OCI-LY7 (cell line): ENCODE results near the gene MEF2C. TPM values are rescaled to one million over a fixed set of nuclear protein-coding genes. Genes with fewer than 3 reads are reported as not detected.

Experiments used
- BruUV-seq: library from RNA; stranded (reverse); fragments of 400-500 nt; replicated peaks from 2 replicates; lab custom pipeline; 2021; lab: Mats Ljungman, UMichigan
- CTCF ChIA-PET: fragments of 300-600 bp; sonication (Branson Sonifier 250); formaldehyde crosslinking; loops from one replicate; lab custom pipeline; 2022; ENCODE audit warnings: antibody characterized with exemption; ENCODE audit not compliant: unreplicated experiment; lab: Charles Lee
- POLR2A ChIA-PET: fragments of 300-600 bp; sonication (Branson Sonifier 250); formaldehyde crosslinking; loops from one replicate; lab custom pipeline; 2022; ENCODE audit warnings: antibody characterized with exemption; lab: Charles Lee
- DNase-seq: peaks from one replicate; pipeline ENCODE4 v3.0.0-alpha.2; 2015; ENCODE audit warnings: low spot score
- H2AFZ ChIP-seq: fragments of 200-600 bp; sonication (generic), shearing (Covaris generic); 2 replicates; pipeline ENCODE4 v1.6.1; 2014; ENCODE audit warnings: mild to moderate bottlenecking, antibody characterized with exemption, low read length, moderate library complexity
- H3K27ac ChIP-seq: fragments of 200-600 bp; sonication (generic); 2 replicates; pipeline ENCODE4 v1.5.1; 2014; ENCODE audit warnings: mixed run types, low read depth, mild to moderate bottlenecking, moderate library complexity, low read length, inconsistent platforms; ENCODE audit not compliant: poor library complexity, severe bottlenecking
- H3K36me3 ChIP-seq: fragments of 200-600 bp; sonication (generic); 2 replicates; pipeline ENCODE4 v1.6.1; 2014; ENCODE audit warnings: mild to moderate bottlenecking, antibody characterized with exemption, low read length, moderate library complexity, mixed read lengths; ENCODE audit not compliant: insufficient read depth
- H3K4me1 ChIP-seq: fragments of 200-600 bp; sonication (generic); 2 replicates; pipeline ENCODE4 v1.5.1; 2014; ENCODE audit warnings: mild to moderate bottlenecking, low read length; ENCODE audit not compliant: insufficient read depth, poor library complexity, severe bottlenecking
- H3K4me2 ChIP-seq: fragments of 200-600 bp; sonication (generic); 2 replicates; pipeline ENCODE4 v1.6.1; 2014; ENCODE audit warnings: mild to moderate bottlenecking, low read length
- H3K4me3 ChIP-seq: fragments of 200-600 bp; sonication (generic); 2 replicates; pipeline ENCODE4 v1.5.1; 2014; ENCODE audit warnings: mild to moderate bottlenecking, low read depth, low read length; ENCODE audit not compliant: poor library complexity, severe bottlenecking
- H3K79me2 ChIP-seq: fragments of 200-600 bp; sonication (generic); 2 replicates; pipeline ENCODE4 v1.6.1; 2016; ENCODE audit warnings: low read depth, mild to moderate bottlenecking, low read length, moderate library complexity, mixed read lengths; ENCODE audit not compliant: insufficient read depth
- H3K9me2 ChIP-seq: fragments of 200-600 bp; sonication (generic); 2 replicates; pipeline ENCODE4 v1.6.1; 2016; ENCODE audit warnings: mild to moderate bottlenecking, low read length, mixed read lengths; ENCODE audit not compliant: insufficient read depth
- H3K9me3 ChIP-seq: fragments of 200-600 bp; sonication (generic); 2 replicates; pipeline ENCODE4 v1.6.1; 2014; ENCODE audit warnings: mild to moderate bottlenecking, mixed run types, low read length, mixed read lengths
- H4K20me1 ChIP-seq: fragments of 200-600 bp; sonication (generic); 2 replicates; pipeline ENCODE4 v1.6.1; 2014; ENCODE audit warnings: mild to moderate bottlenecking, antibody characterized with exemption, low read length, moderate library complexity, mixed read lengths; ENCODE audit not compliant: insufficient read depth
- EZH2phosphoT487 ChIP-seq: fragments of 200-600 bp; sonication (generic); IDR thresholded peaks from 2 replicates; pipeline ENCODE4 v1.6.1; 2018; ENCODE audit warnings: low read depth, borderline replicate concordance, mild to moderate bottlenecking, mixed run types, antibody characterized with exemption, low read length, moderate library complexity, mixed read lengths
- intact Hi-C: fragments of 100-400 bp; cut with micrococcal nuclease; formaldehyde crosslinking; loops from one replicate; pipeline ENCODE4 v1.10.0; 2022; ENCODE audit not compliant: unreplicated experiment
- total RNA-seq, 2 experiments: library from RNA; depleted of rRNA in 1 of 2; stranded (reverse); fragments of >200 nt in 1 of 2; shearing (Covaris generic) in 1 of 2; gene quantifications; 2 replicates each; pipeline ENCODE4 v1.2.3, GENCODE V29; 2014 to 2022
- TF ChIP-seq, protein P1 (sequence below): fragments of 200-600 bp; sonication (generic); conservative IDR thresholded peaks from 2 replicates; pipeline ENCODE4 v1.5.1; 2014; ENCODE audit warnings: mild to moderate bottlenecking, antibody characterized with exemption, low read length, moderate library complexity, mixed read lengths

The MEF2C gene
- total RNA-seq, 2 experiments from 2014 or later, result 5.5 to 57.6 TPM

GRCh38 chr5:88882276-88883038 lies 527 bp downstream of the MEF2C start:
- Histone ChIP-seq H3K4me1 (peaks cover 47% of the 10 kb centered on the region), H3K4me2 (peak overlapping the region; percentile 88), H3K36me3 (no peaks in the 10 kb centered on the region), H3K79me2 (peaks cover 38% of the 10 kb centered on the region; the same call in 1 of the 2 replicates), H2AFZ (peak overlapping the region; percentile 83), H3K9me3 (no peaks in the 10 kb centered on the region), H3K9me2 (no peaks in the 10 kb centered on the region), H3K27ac (peak overlapping the region; percentile 2), H4K20me1 (no peaks in the 10 kb centered on the region; the same call in 1 of the 2 replicates), H3K4me3 (peak overlapping the region; percentile 73)
- TSS peak; percentile 68 for BruUV-seq
- no peak for TF ChIP-seq EZH2phosphoT487
- intact Hi-C loops, result loop anchor here (5.0 kb wide), 2 partner anchors 615 to 1525 kb away; partner anchors contain the start of genes CETN3 and TMEM161B
- ChIA-PET POLR2A (interaction anchor here (0.7 to 2.1 kb wide), 12 partner anchors 8 to 222 kb away, joined by 3 to 20 read pairs (median 4); no protein-coding TSS in a partner anchor), CTCF (no interaction called here)
- peak; percentile 39 for DNase-seq

GRCh38 chr5:88881571-88881971 lies 1.4 kb downstream of the MEF2C start:
- TF ChIP-seq EZH2phosphoT487, result no peak
- TF ChIP-seq, protein P1, sequence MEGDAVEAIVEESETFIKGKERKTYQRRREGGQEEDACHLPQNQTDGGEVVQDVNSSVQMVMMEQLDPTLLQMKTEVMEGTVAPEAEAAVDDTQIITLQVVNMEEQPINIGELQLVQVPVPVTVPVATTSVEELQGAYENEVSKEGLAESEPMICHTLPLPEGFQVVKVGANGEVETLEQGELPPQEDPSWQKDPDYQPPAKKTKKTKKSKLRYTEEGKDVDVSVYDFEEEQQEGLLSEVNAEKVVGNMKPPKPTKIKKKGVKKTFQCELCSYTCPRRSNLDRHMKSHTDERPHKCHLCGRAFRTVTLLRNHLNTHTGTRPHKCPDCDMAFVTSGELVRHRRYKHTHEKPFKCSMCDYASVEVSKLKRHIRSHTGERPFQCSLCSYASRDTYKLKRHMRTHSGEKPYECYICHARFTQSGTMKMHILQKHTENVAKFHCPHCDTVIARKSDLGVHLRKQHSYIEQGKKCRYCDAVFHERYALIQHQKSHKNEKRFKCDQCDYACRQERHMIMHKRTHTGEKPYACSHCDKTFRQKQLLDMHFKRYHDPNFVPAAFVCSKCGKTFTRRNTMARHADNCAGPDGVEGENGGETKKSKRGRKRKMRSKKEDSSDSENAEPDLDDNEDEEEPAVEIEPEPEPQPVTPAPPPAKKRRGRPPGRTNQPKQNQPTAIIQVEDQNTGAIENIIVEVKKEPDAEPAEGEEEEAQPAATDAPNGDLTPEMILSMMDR, result no peak
- Histone ChIP-seq H3K79me2 (peaks cover 46% of the 10 kb centered on the region; the same call in 1 of the 2 replicates), H3K4me1 (peaks cover 55% of the 10 kb centered on the region), H4K20me1 (no peaks in the 10 kb centered on the region; the same call in 1 of the 2 replicates), H3K36me3 (no peaks in the 10 kb centered on the region), H3K27ac (peak overlapping the region; percentile 2), H2AFZ (peak overlapping the region; percentile 83; the same call in 1 of the 2 replicates), H3K9me3 (no peaks in the 10 kb centered on the region), H3K9me2 (no peaks in the 10 kb centered on the region), H3K4me2 (peak overlapping the region; percentile 88), H3K4me3 (peak overlapping the region; percentile 73)
- intact Hi-C loops, result loop anchor here (1.0 to 5.0 kb wide), 4 partner anchors 52 to 1526 kb away; partner anchors contain the start of genes CETN3 and TMEM161B
- BruUV-seq, result no TSS peak
- DNase-seq, result peak; percentile 29
- POLR2A ChIA-PET, result interaction anchor here (0.8 to 2.5 kb wide), 6 partner anchors 48 to 147 kb away, joined by 3 to 21 read pairs (median 6); no protein-coding TSS in a partner anchor
- CTCF ChIA-PET, result no interaction called here

- H3K4me3 ChIP-seq, result peak overlapping the region; percentile 73
- intact Hi-C loops, result loop anchor here (1.0 to 5.0 kb wide), 3 partner anchors 146 to 1527 kb away; partner anchors contain the start of genes CETN3 and TMEM161B
- BruUV-seq, result TSS peak; percentile 86
- H3K4me1 ChIP-seq, result peaks cover 69% of the 10 kb centered on the region
- H3K9me2 ChIP-seq, result no peaks in the 10 kb centered on the region
- H4K20me1 ChIP-seq, result no peaks in the 10 kb centered on the region; the same call in 1 of the 2 replicates
- peaks cover 46% of the 10 kb centered on the region; the same call in 1 of the 2 replicates for H3K79me2 ChIP-seq
- H2AFZ ChIP-seq, result peak overlapping the region; percentile 54; the same call in 1 of the 2 replicates
- ChIA-PET CTCF (no interaction called here), POLR2A (interaction anchor here (1.0 to 2.5 kb wide), 6 partner anchors 10 to 148 kb away, joined by 7 to 21 read pairs (median 8); no protein-coding TSS in a partner anchor)
- TF ChIP-seq EZH2phosphoT487, result no peak
- TF ChIP-seq, protein P1, result no peak
- H3K36me3 ChIP-seq, result no peaks in the 10 kb centered on the region
- no peak for DNase-seq
- no peaks in the 10 kb centered on the region for H3K9me3 ChIP-seq
- H3K4me2 ChIP-seq, result peak overlapping the region; percentile 88
- peak overlapping the region; percentile 31 for H3K27ac ChIP-seq
Measured at GRCh38 chr5:88880201-88880600, 2.8 kb downstream of the MEF2C start.
